ENCODE measurements around the gene NCAPD2.

DNA sequence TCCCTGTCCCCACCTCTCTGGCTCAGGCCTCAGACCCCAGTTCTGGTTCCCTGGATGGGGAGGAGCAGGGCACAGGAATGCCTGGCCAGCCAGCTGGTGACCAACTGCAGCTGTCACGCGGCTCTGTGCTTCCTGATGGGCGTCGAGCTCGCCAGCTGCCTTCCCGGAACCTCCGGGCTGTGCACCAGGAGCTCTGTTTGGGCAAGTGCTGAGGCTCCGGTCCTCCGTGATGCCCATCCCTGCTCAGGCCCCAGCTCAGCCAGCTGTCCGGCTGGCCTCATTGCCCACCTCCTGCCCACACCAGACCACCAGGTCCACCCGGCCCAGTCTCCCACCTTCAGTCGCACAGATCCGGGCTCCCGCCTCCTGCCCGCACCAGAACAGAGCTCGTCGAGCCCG is 57.2 kb downstream of the NCAPD2 start:
- TF ChIP-seq, protein P1, sequence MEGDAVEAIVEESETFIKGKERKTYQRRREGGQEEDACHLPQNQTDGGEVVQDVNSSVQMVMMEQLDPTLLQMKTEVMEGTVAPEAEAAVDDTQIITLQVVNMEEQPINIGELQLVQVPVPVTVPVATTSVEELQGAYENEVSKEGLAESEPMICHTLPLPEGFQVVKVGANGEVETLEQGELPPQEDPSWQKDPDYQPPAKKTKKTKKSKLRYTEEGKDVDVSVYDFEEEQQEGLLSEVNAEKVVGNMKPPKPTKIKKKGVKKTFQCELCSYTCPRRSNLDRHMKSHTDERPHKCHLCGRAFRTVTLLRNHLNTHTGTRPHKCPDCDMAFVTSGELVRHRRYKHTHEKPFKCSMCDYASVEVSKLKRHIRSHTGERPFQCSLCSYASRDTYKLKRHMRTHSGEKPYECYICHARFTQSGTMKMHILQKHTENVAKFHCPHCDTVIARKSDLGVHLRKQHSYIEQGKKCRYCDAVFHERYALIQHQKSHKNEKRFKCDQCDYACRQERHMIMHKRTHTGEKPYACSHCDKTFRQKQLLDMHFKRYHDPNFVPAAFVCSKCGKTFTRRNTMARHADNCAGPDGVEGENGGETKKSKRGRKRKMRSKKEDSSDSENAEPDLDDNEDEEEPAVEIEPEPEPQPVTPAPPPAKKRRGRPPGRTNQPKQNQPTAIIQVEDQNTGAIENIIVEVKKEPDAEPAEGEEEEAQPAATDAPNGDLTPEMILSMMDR (conservative IDR thresholded peaks at IDR 0.05) = no peak
- TF ChIP-seq EZH2 (IDR thresholded peaks at IDR 0.05; ENCODE audit: low read depth) = no peak
